ENCODE measurements around the gene RILPL1.
"Not testable (repeated sequence)": the region's sequence is repeated elsewhere in the genome, so short reads cannot be mapped to it uniquely, and the experiment has no call there.

The RILPL1 gene

GRCh38 chr12:123548107-123548506 is 14.6 kb upstream of the RILPL1 start:
- TF ChIP-seq, protein P1, sequence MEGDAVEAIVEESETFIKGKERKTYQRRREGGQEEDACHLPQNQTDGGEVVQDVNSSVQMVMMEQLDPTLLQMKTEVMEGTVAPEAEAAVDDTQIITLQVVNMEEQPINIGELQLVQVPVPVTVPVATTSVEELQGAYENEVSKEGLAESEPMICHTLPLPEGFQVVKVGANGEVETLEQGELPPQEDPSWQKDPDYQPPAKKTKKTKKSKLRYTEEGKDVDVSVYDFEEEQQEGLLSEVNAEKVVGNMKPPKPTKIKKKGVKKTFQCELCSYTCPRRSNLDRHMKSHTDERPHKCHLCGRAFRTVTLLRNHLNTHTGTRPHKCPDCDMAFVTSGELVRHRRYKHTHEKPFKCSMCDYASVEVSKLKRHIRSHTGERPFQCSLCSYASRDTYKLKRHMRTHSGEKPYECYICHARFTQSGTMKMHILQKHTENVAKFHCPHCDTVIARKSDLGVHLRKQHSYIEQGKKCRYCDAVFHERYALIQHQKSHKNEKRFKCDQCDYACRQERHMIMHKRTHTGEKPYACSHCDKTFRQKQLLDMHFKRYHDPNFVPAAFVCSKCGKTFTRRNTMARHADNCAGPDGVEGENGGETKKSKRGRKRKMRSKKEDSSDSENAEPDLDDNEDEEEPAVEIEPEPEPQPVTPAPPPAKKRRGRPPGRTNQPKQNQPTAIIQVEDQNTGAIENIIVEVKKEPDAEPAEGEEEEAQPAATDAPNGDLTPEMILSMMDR (IDR thresholded peaks at IDR 0.05; ENCODE audit: low read depth, low read length, missing control alignments) = no peak
- Histone ChIP-seq H3K4me3 (ENCODE audit: low read depth, low read length) (no peak overlapping the region), H3K27ac (no peak overlapping the region), H3K27me3 (replicated peaks) (no peaks in the 10 kb centered on the region), H3K36me3 (replicated peaks) (no peaks in the 10 kb centered on the region)
- DNase-seq = no peak
- in situ Hi-C loops (cut with HindIII; ENCODE audit: low pct_ligation_motif_present, low sequenced_read_pairs) = no loop called here

DNA sequence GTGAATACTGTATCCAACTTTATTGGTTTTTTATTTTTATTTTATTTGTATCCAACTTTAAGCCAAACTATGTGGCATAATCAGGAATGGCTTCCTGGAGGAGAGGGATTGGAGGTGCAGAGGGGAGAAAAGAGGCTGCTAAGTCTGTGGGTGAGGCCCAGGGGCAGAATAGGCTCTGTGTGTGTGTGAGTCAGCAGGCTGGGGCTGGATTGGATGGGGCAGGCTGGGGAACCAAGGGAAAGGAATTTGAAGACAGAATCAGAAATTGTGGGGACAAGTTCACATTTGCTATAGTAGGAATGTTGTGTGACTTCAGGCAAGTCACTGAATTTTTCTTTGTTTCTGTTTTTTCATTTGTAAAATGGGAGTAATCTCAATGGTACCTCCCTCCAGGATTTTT is 12.8 kb upstream of the RILPL1 start:
- Histone ChIP-seq H3K36me3 (replicated peaks) (no peaks in the 10 kb centered on the region), H3K27ac (no peak overlapping the region), H3K4me3 (ENCODE audit: low read depth, low read length) (no peak overlapping the region), H3K27me3 (replicated peaks) (no peaks in the 10 kb centered on the region)
- TF ChIP-seq, protein P1 (IDR thresholded peaks at IDR 0.05; ENCODE audit: low read depth, low read length, missing control alignments) = no peak
- in situ Hi-C loops (cut with HindIII; ENCODE audit: low pct_ligation_motif_present, low sequenced_read_pairs) = no loop called here
- peak; percentile 15 for DNase-seq

GRCh38 chr12:123543541-123543940 is 10.0 kb upstream of the RILPL1 start:
- Histone ChIP-seq H3K27me3 (replicated peaks) (no peaks in the 10 kb centered on the region), H3K36me3 (replicated peaks) (no peaks in the 10 kb centered on the region), H3K4me3 (ENCODE audit: low read depth, low read length) (no peak overlapping the region), H3K27ac (no peak overlapping the region)
- TF ChIP-seq, protein P1 (IDR thresholded peaks at IDR 0.05; ENCODE audit: low read depth, low read length, missing control alignments) = no peak
- no peak for DNase-seq
- in situ Hi-C loops (cut with HindIII; ENCODE audit: low pct_ligation_motif_present, low sequenced_read_pairs) = no loop called here

DNA sequence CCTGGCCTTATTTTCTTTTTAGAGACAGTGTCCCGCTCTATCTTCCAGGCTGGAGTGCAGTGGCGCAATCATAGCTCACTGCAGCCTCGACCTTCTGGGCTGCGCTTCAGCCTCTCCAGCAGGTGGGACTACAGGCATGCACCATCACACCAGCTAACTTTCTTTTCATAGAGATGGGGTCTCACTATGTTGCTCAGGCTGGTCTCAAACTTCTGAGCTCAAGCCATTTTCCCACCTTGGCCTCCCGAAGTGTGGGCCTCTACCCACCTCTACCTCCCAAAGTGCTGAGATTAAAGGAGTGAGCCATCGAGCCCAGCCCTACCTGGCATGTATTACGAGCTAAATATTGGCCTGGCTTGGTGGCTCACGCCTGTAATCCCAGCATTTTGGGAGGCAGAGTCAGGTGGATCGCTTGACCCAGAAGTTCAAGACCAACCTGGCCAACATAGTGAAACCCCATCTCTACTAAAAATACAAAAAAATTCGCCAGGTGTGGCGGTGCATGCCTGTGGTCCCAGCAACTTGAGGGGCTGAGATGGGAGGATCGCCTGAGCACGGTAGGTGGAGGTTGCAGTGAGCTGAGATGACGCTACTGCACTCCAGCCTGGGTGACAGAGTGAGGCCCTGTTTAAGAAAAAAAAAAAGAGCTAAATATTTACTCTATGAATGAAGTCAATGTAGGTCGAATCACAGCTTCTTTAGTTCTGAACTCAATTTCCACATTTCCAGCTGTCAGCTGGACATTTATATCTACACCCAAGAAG is 7.6 kb upstream of the RILPL1 start:
- no peak overlapping the region for H3K27ac ChIP-seq
- in situ Hi-C loops (cut with HindIII; ENCODE audit: low pct_ligation_motif_present, low sequenced_read_pairs) = no loop called here
- no peaks in the 10 kb centered on the region for H3K27me3 ChIP-seq (replicated peaks)
- no peak overlapping the region for H3K4me3 ChIP-seq (ENCODE audit: low read depth, low read length)
- DNase-seq = no peak
- H3K36me3 ChIP-seq (replicated peaks) = no peaks in the 10 kb centered on the region
- TF ChIP-seq, protein P1 (IDR thresholded peaks at IDR 0.05; ENCODE audit: low read depth, low read length, missing control alignments) = no peak

GRCh38 chr12:123535952-123536351 is 2.4 kb upstream of the RILPL1 start:
- H3K36me3 ChIP-seq (replicated peaks); H3K27me3 ChIP-seq (replicated peaks); H3K4me3 ChIP-seq (ENCODE audit: low read depth, low read length); in situ Hi-C loops (cut with HindIII; ENCODE audit: low pct_ligation_motif_present, low sequenced_read_pairs); H3K27ac ChIP-seq; DNase-seq: not testable (repeated sequence)

DNA sequence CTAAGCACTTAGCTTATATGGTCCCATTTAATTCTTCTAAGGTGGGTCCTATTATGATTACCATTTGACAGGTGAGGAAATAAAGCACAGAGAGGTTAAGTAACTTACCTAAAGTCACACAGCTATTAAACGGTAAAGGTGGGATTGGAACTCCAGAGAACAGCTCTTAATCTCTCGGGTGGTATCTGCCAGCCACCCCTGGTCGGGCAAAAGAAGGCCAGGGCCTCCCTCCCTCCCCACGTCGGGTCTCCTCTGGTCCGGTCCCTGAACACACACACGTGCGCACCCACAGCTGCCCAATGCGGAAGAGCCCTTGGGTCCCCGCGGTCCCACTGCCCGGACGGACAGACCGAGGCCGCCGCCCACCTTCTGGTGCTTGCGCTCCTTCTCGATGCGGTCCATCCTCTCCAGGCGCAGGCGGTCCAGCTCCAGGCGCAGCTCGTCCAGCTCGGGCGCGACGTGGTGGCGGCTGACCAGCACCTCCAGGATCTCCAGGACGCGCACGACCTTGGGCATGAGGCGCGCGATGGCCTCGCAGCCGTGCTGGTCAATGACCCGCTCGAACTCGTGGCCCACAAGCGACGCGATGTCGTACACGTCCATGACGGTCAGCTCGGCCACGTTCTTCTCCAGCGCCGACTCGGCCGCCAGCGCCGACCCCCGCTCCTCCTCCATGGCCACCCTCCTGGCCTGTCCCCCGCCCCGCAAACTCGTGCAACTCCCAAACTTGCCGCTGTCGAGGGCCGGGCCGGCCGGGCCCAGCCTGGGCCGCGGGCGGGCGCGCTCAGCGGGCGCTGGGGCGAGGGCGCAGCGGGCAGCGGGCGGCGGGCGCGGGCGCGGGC is 490 bp downstream of the RILPL1 start:
- H3K27me3 ChIP-seq (replicated peaks) = no peaks in the 10 kb centered on the region
- peak overlapping the region; percentile 30 for H3K27ac ChIP-seq
- peak overlapping the region; percentile 84 for H3K4me3 ChIP-seq (ENCODE audit: low read depth, low read length)
- no peak for DNase-seq
- TF ChIP-seq, protein P1 (IDR thresholded peaks at IDR 0.05; ENCODE audit: low read depth, low read length, missing control alignments) = no peak
- peaks cover 3% of the 10 kb centered on the region for H3K36me3 ChIP-seq (replicated peaks)
- in situ Hi-C loops (cut with HindIII; ENCODE audit: low pct_ligation_motif_present, low sequenced_read_pairs) = no loop called here

Measured in brain microvascular endothelial cell (primary cell).